RWPE2 (cell line): Measurements from ENCODE around the gene GSTM2.

Experiments
- ATAC-seq: fragments of 200-7000 bp; cut with Tn5 transposase; 3 replicates; pipeline ENCODE4 v1.9.1; 2021; ENCODE audit warnings: low read depth
- DNase-seq: peaks from one replicate; pipeline ENCODE4 v3.0.0-alpha.2; 2020; ENCODE audit warnings: low spot score
- H3K27ac ChIP-seq: fragments of 450-650 bp; 2 replicates; pipeline ENCODE4 v1.5.1; 2017; ENCODE audit warnings: mild to moderate bottlenecking; ENCODE audit not compliant: poor library complexity, severe bottlenecking
- H3K27me3 ChIP-seq: fragments of 250-450 bp; sonication (Bioruptor Pico); 2 replicates; pipeline ENCODE4 v1.5.1; 2021; ENCODE audit warnings: mild to moderate bottlenecking, moderate library complexity; ENCODE audit not compliant: insufficient read depth, poor library complexity, severe bottlenecking
- H3K36me3 ChIP-seq: fragments of 250-450 bp; sonication (Bioruptor Pico); 2 replicates; pipeline ENCODE4 v1.5.1; 2020; ENCODE audit warnings: low read depth, mild to moderate bottlenecking, moderate library complexity
- H3K4me1 ChIP-seq: fragments of 250-450 bp; sonication (Bioruptor Pico); 2 replicates; pipeline ENCODE4 v1.5.1; 2021; ENCODE audit warnings: mild to moderate bottlenecking, moderate library complexity; ENCODE audit not compliant: insufficient read depth, poor library complexity, severe bottlenecking
- H3K4me3 ChIP-seq: fragments of 250-450 bp; sonication (Bioruptor Pico); 2 replicates; pipeline ENCODE4 v1.5.1; 2021; ENCODE audit warnings: mild to moderate bottlenecking, moderate library complexity; ENCODE audit not compliant: severe bottlenecking
- H3K9me3 ChIP-seq: fragments of 250-450 bp; sonication (Bioruptor Pico); 2 replicates; pipeline ENCODE4 v1.5.1; 2021; ENCODE audit warnings: mild to moderate bottlenecking, moderate library complexity; ENCODE audit not compliant: severe bottlenecking
- CTCF ChIP-seq: fragments of 450-650 bp; IDR thresholded peaks from one replicate; pipeline ENCODE4 v1.5.1; 2017; ENCODE audit warnings: mild to moderate bottlenecking, moderate library complexity; ENCODE audit not compliant: poor library complexity, severe bottlenecking

Gene GSTM2

GRCh38 chr1:109712321-109712864, 44.5 kb downstream of the GSTM2 start:
- ATAC-seq: no peak
- Histone ChIP-seq H3K36me3 (no peaks in the 10 kb centered on the region), H3K27me3 (no peaks in the 10 kb centered on the region), H3K4me1 (no peaks in the 10 kb centered on the region), H3K9me3 (no peaks in the 10 kb centered on the region), H3K27ac (no peak overlapping the region), H3K4me3 (no peak overlapping the region)
- TF ChIP-seq CTCF: no peak
- DNase-seq: no peak

DNA sequence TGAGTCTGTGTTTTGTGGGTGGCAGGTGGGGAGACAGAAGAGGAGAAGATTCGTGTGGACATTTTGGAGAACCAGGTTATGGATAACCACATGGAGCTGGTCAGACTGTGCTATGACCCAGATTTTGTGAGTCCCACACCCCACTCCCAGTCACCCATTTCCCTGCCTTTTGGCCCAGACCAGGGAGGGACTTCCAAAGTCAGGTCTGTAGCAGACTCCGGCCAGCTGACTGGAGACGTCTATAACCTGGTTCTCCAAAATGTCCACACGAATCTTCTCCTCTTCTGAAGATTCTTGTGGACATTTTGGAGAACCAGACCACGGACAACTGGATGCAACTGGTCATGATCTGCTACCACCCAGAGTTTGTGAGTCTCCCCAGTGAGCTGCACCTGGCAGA, 45.8 kb downstream of the GSTM2 start:
- Histone ChIP-seq H3K36me3 (no peaks in the 10 kb centered on the region), H3K27ac (no peak overlapping the region), H3K4me1 (no peaks in the 10 kb centered on the region), H3K27me3 (no peaks in the 10 kb centered on the region), H3K4me3 (no peak overlapping the region), H3K9me3 (no peaks in the 10 kb centered on the region)
- ATAC-seq (no peak), DNase-seq (no peak)
- no peak for TF ChIP-seq CTCF

- no peaks in the 10 kb centered on the region for H3K9me3 ChIP-seq
- H3K27ac ChIP-seq: no peak overlapping the region
- DNase-seq: no peak
- no peaks in the 10 kb centered on the region for H3K27me3 ChIP-seq
- H3K36me3 ChIP-seq: no peaks in the 10 kb centered on the region
- ATAC-seq: no peak
- peaks cover 5% of the 10 kb centered on the region for H3K4me1 ChIP-seq
- TF ChIP-seq CTCF: no peak
- no peak overlapping the region for H3K4me3 ChIP-seq
Measured at GRCh38 chr1:109714661-109715372, 47.0 kb downstream of the GSTM2 start.

- no peak overlapping the region for H3K4me3 ChIP-seq
- H3K27me3 ChIP-seq: no peaks in the 10 kb centered on the region
- no peaks in the 10 kb centered on the region for H3K9me3 ChIP-seq
- ATAC-seq (no peak), DNase-seq (no peak)
- H3K36me3 ChIP-seq: no peaks in the 10 kb centered on the region
- H3K4me1 ChIP-seq: peaks cover 5% of the 10 kb centered on the region
- TF ChIP-seq CTCF: no peak
- no peak overlapping the region for H3K27ac ChIP-seq
Measured at GRCh38 chr1:109716121-109716520, 48.3 kb downstream of the GSTM2 start.

DNA sequence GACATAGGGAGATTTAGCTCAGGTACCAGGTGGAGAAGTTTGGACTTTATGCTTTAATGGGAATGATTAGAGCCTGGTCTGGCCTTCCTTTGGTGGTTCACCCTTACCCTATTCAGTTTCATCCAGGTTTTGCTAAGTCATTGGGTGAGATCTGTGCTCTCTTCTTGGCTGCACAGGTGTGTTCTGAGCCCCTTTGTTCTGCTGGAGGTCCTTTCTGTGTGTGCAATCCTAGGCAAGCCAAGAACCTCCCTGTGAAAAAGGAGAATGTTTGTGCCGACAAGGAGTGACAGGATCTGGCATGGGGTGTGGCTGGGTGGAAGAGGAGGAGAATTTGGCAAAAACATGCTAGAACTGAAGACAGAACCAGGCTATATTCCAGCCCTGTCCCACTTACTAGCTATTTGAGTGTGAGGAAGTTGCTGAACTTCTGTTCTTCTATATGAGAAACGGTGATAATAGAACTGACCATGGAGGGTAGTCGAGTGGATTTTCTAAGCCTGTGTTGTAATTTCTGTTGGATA, 48.8 kb downstream of the GSTM2 start:
- H3K36me3 ChIP-seq: no peaks in the 10 kb centered on the region
- ATAC-seq: no peak

More for the DNA sequence above, 48.8 kb downstream of the GSTM2 start:
- peaks cover 5% of the 10 kb centered on the region for H3K4me1 ChIP-seq
- no peak for DNase-seq
- no peak overlapping the region for H3K27ac ChIP-seq
- no peaks in the 10 kb centered on the region for H3K27me3 ChIP-seq
- TF ChIP-seq CTCF: no peak
- no peaks in the 10 kb centered on the region for H3K9me3 ChIP-seq
- no peak overlapping the region for H3K4me3 ChIP-seq
